GM21786 (cell line): Measurements from ENCODE around the gene PPP1R1B.

Experiments used
- ATAC-seq: cut with Tn5 transposase; IDR thresholded peaks from one replicate; pipeline ENCODE4 v1.9.1; 2021; ENCODE audit not compliant: unreplicated experiment

PPP1R1B gene

GRCh38 chr17:39631403-39631802 is 4.7 kb downstream of the PPP1R1B start:
- no peak for ATAC-seq

GRCh38 chr17:39632153-39632941 is 5.6 kb downstream of the PPP1R1B start:
- ATAC-seq, result no peak

GRCh38 chr17:39633570-39634183 is 6.9 kb downstream of the PPP1R1B start:
- no peak for ATAC-seq

GRCh38 chr17:39634384-39634871 is 7.7 kb downstream of the PPP1R1B start:
- no peak for ATAC-seq

GRCh38 chr17:39635614-39636176 is 8.9 kb downstream of the PPP1R1B start:
- ATAC-seq, result no peak

GRCh38 chr17:39636587-39636926 is 9.8 kb downstream of the PPP1R1B start:
- peak; percentile 12 for ATAC-seq

- ATAC-seq, result peak; percentile 71
These were observed 10.4 kb downstream of the PPP1R1B start, which contains the start of gene STARD3 for GRCh38 chr17:39636927-39637736. Gene STARD3 (plus strand): TSS chr17:39637144. CDS start chr17:39653532, 16,388 bp downstream.

- ATAC-seq, result no peak
These were observed 11.6 kb downstream of the PPP1R1B start for GRCh38 chr17:39638317-39638716.

- ATAC-seq, result no peak
These were observed 12.3 kb downstream of the PPP1R1B start for GRCh38 chr17:39639043-39639442.

- no peak for ATAC-seq
These were observed 13.1 kb downstream of the PPP1R1B start for GRCh38 chr17:39639566-39640458.

GRCh38 chr17:39640591-39641031 is 13.9 kb downstream of the PPP1R1B start:
- no peak for ATAC-seq

- no peak for ATAC-seq
These were observed 14.3 kb downstream of the PPP1R1B start for GRCh38 chr17:39641097-39641496.

GRCh38 chr17:39641883-39642282 is 15.1 kb downstream of the PPP1R1B start:
- no peak for ATAC-seq

- no peak for ATAC-seq
These were observed 15.7 kb downstream of the PPP1R1B start for GRCh38 chr17:39642291-39643074.

- ATAC-seq, result no peak
These were observed 16.5 kb downstream of the PPP1R1B start for GRCh38 chr17:39643271-39643670.

- no peak for ATAC-seq
These were observed 20.5 kb downstream of the PPP1R1B start for GRCh38 chr17:39647256-39647655.

- ATAC-seq, result no peak
These were observed 22.0 kb downstream of the PPP1R1B start for GRCh38 chr17:39648616-39649366.

GRCh38 chr17:39650121-39650579 is 23.4 kb downstream of the PPP1R1B start:
- no peak for ATAC-seq
